Measurements from ENCODE around the gene MICAL3.

- TF ChIP-seq POLR2A (IDR thresholded peaks at IDR 0.05) (no peak), CTCF (IDR thresholded peaks at IDR 0.05) (no peak)
These were observed 132.0 kb downstream of the MICAL3 start for GRCh38 chr22:17892376-17892775.

All from testis (tissue), 2 donors.